Fibroblast of lung (primary cell): Measurements from ENCODE around the gene SLC44A1. TPM values are rescaled to one million over a fixed set of nuclear protein-coding genes. Genes with fewer than 3 reads are reported as not detected.

Experiments
- DNase-seq, 2 donors: peaks; one replicate each; pipeline versions ENCODE4 v3.0.0 to v3.0.0-alpha.2; 2010; ENCODE audit warnings: low read depth in 2 of 2
- H2AFZ ChIP-seq: 2 replicates; pipeline ENCODE4 v1.5.1; 2012; ENCODE audit warnings: low read length, control low read depth, inconsistent platforms
- H3K27ac ChIP-seq: 2 replicates; pipeline ENCODE4 v1.5.1; 2011; ENCODE audit warnings: low read length, control low read depth; ENCODE audit not compliant: insufficient read depth
- H3K27me3 ChIP-seq: 2 replicates; pipeline ENCODE4 v1.5.1; 2011; ENCODE audit warnings: mild to moderate bottlenecking, low read length; ENCODE audit not compliant: control insufficient read depth, insufficient read depth
- H3K36me3 ChIP-seq: 2 replicates; pipeline ENCODE4 v1.5.1; 2011; ENCODE audit warnings: low read length; ENCODE audit not compliant: control insufficient read depth, insufficient read depth
- H3K4me1 ChIP-seq: 2 replicates; pipeline ENCODE4 v1.5.1; 2011; ENCODE audit warnings: low read length; ENCODE audit not compliant: control insufficient read depth, insufficient read depth; ENCODE audit errors: extremely low read depth
- H3K4me2 ChIP-seq: 2 replicates; pipeline ENCODE4 v1.5.1; 2011; ENCODE audit warnings: low read length, control low read depth; ENCODE audit not compliant: insufficient read depth; ENCODE audit errors: extremely low read depth
- H3K4me3 ChIP-seq, 4 experiments: fragments of 200-600 bp in 1 of 4; sonication (generic) in 1 of 4; replicated peaks in 1 of 4; 2 replicates each; pipeline ENCODE4 v1.5.1; 2011 to 2016; ENCODE audit warnings: low read length in 4 of 4, low read depth in 3 of 4, mild to moderate bottlenecking in 3 of 4, control low read depth in 2 of 4, inconsistent platforms in 1 of 4, mixed read lengths in 1 of 4; ENCODE audit not compliant: insufficient read depth in 1 of 4; ENCODE audit errors: control extremely low read depth in 1 of 4
- H3K79me2 ChIP-seq: 2 replicates; pipeline ENCODE4 v1.5.1; 2012; ENCODE audit warnings: mild to moderate bottlenecking, low read length, inconsistent platforms; ENCODE audit not compliant: control insufficient read depth, insufficient read depth
- H3K9ac ChIP-seq: 2 replicates; pipeline ENCODE4 v1.5.1; 2011; ENCODE audit warnings: mild to moderate bottlenecking, low read length, control low read depth; ENCODE audit not compliant: insufficient read depth
- H3K9me3 ChIP-seq: 2 replicates; pipeline ENCODE4 v1.5.1; 2012; ENCODE audit warnings: low read depth, low read length; ENCODE audit not compliant: control insufficient read depth, insufficient read depth
- H4K20me1 ChIP-seq: 2 replicates; pipeline ENCODE4 v1.5.1; 2011; ENCODE audit warnings: low read length; ENCODE audit not compliant: control insufficient read depth, insufficient read depth; ENCODE audit errors: extremely low read depth
- CTCF ChIP-seq, 2 donors: IDR thresholded peaks in 1 of 2; conservative IDR thresholded peaks in 1 of 2; 1 replicate in 1 of 2; 2 replicates in 1 of 2; pipeline ENCODE4 v1.5.1; 2011 to 2012; ENCODE audit warnings: low read length in 2 of 2, control low read depth in 1 of 2, inconsistent platforms in 1 of 2, low read depth in 1 of 2, mild to moderate bottlenecking in 1 of 2
- EZH2 ChIP-seq: IDR thresholded peaks from 2 replicates; pipeline ENCODE4 v1.5.1; 2012; ENCODE audit warnings: low read length, control low read depth, mild to moderate bottlenecking; ENCODE audit errors: missing control alignments
- polyA minus RNA-seq: library from RNA; depleted of rRNA, polyadenylated mRNA; stranded (reverse); fragments of >200 nt; gene quantifications from 2 replicates; pipeline ENCODE4 v1.2.3, GENCODE V29; 2011; ENCODE audit warnings: low replicate concordance
- polyA plus RNA-seq, 2 donors: library from polyadenylated mRNA; depleted of rRNA in 1 of 2; stranded (reverse) in 1 of 2; unstranded in 1 of 2; fragments of >200 nt; gene quantifications; 2 replicates each; pipeline ENCODE4 v1.2.1, GENCODE V29; 2011 to 2012; ENCODE audit warnings: missing spikeins in 1 of 2
- total RNA-seq: library from RNA; depleted of rRNA; stranded (reverse); fragments of >200 nt; gene quantifications from 2 replicates; pipeline ENCODE4 v1.2.1, GENCODE V29; 2014

SLC44A1 gene
- total RNA-seq (36.2 and 54.2 TPM in 2 replicates), polyA plus RNA-seq (26.7 and 35.9 TPM in 2 replicates), polyA minus RNA-seq (70.3 and 73.4 TPM in 2 replicates)
- polyA plus RNA-seq (2012), result 17.2 and 21.2 TPM in 2 replicates

GRCh38 chr9:105244003-105244733, at the start of gene SLC44A1:
Gene SLC44A1, plus strand, starts transcription at chr9:105244651. Its CDS starts 218 bp downstream, at chr9:105244869.
- peak; percentile 95 for DNase-seq
- Histone ChIP-seq H3K27me3 (no peaks in the 10 kb centered on the region), H3K36me3 (no peaks in the 10 kb centered on the region), H4K20me1 (no peaks in the 10 kb centered on the region), H2AFZ (peak within 1 kb of the TSS; percentile 82), H3K4me1 (no peaks in the 10 kb centered on the region), H3K4me3 (peak within 1 kb of the TSS; percentile 74 to 81 (median 79)), H3K9ac (peak within 1 kb of the TSS; percentile 52), H3K79me2 (peaks cover 1% of the 10 kb centered on the region), H3K9me3 (no peaks in the 10 kb centered on the region), H3K4me2 (peak within 1 kb of the TSS; percentile 88), H3K27ac (peak within 1 kb of the TSS; percentile 43)
- no peak for TF ChIP-seq EZH2
- no peak for TF ChIP-seq CTCF (conservative IDR thresholded peaks at IDR 0.05 in 1 of 2, IDR thresholded peaks at IDR 0.05 in 1 of 2; ENCODE audit: low read depth in 1 of 2, low read length in 2 of 2)

- no peak for DNase-seq
These were observed 49.2 kb upstream of the SLC44A1 start for GRCh38 chr9:105195259-105195658.

More at GRCh38 chr9:105195259-105195658, 49.2 kb upstream of the SLC44A1 start:
- no peaks in the 10 kb centered on the region for H3K79me2 ChIP-seq
- H3K4me1 ChIP-seq, result no peaks in the 10 kb centered on the region
- H3K9ac ChIP-seq, result no peak overlapping the region
- TF ChIP-seq EZH2 (no peak), CTCF (conservative IDR thresholded peaks at IDR 0.05 in 1 of 2, IDR thresholded peaks at IDR 0.05 in 1 of 2; ENCODE audit: low read depth in 1 of 2, low read length in 2 of 2) (no peak)
- H3K27ac ChIP-seq, result no peak overlapping the region
- H4K20me1 ChIP-seq, result peaks cover 1% of the 10 kb centered on the region
- no peaks in the 10 kb centered on the region for H3K36me3 ChIP-seq
- no peak overlapping the region for H3K4me3 ChIP-seq
- H3K9me3 ChIP-seq, result no peaks in the 10 kb centered on the region
- H3K4me2 ChIP-seq, result no peak overlapping the region
- no peaks in the 10 kb centered on the region for H3K27me3 ChIP-seq
- H2AFZ ChIP-seq, result no peak overlapping the region
